Measurements from ENCODE around the gene NIPAL1.

The NIPAL1 gene

GRCh38 chr4:48015216-48015615, 1.4 kb upstream of the NIPAL1 start:
- H3K4me3 ChIP-seq (ENCODE audit: low read depth, low read length), result no peak overlapping the region

DNA sequence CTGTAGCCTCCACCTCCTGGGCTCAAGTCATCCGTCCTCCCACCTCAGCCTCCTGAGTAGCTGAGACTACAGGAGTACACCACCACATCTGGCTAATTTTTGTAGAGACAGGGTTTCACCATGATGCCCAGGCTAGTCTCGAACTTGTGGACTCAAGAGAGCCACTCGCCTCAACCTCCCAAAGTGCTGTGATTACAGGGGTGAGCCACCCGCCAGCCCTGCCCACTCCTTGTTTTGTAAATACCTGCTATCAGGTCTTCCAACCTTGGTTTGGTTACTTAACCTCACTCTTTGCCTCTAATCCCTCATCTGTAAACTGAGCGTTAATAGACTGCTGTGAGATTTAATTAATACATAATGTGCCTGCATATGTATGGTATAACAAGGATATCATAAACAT, 894 bp upstream of the NIPAL1 start:
- no peak for TF ChIP-seq CTCF (IDR thresholded peaks at IDR 0.05; ENCODE audit: borderline replicate concordance, insufficient read depth, low read depth, low read length)
- H3K4me3 ChIP-seq (ENCODE audit: low read depth, low read length), result no peak overlapping the region

More at GRCh38 chr4:48015216-48015615, 1.4 kb upstream of the NIPAL1 start:
- no peak for TF ChIP-seq CTCF (IDR thresholded peaks at IDR 0.05; ENCODE audit: borderline replicate concordance, insufficient read depth, low read depth, low read length)

DNA sequence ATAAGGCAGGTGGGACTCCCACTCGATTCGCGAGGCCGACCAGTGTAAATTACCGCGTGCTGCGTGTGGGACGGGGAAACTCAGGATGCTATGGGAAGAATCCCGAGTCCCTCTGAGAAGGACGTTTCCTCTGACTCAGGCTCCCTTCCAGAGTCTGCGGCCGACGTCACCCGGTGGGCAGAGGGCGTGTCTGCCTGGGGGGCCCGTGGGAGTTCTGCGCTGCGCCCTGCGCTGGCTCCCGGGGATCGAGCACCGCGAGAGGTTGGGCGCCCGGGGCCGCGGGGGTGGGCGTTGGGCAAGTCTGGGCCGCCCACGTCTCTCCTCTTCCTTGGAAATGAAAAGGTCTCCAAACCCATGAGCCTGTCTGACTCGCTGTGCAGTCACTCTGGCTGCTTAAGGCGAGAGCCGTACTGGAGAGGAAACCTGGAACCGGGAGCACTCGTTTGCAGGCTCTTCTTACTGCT, 568 bp downstream of the NIPAL1 start:
- H3K4me3 ChIP-seq (ENCODE audit: low read depth, low read length), result peak overlapping the region; percentile 68
- TF ChIP-seq CTCF (IDR thresholded peaks at IDR 0.05; ENCODE audit: borderline replicate concordance, insufficient read depth, low read depth, low read length), result no peak

GRCh38 chr4:48018112-48018511, 1.5 kb downstream of the NIPAL1 start:
- H3K4me3 ChIP-seq (ENCODE audit: low read depth, low read length), result no peak overlapping the region
- no peak for TF ChIP-seq CTCF (IDR thresholded peaks at IDR 0.05; ENCODE audit: borderline replicate concordance, insufficient read depth, low read depth, low read length)

DNA sequence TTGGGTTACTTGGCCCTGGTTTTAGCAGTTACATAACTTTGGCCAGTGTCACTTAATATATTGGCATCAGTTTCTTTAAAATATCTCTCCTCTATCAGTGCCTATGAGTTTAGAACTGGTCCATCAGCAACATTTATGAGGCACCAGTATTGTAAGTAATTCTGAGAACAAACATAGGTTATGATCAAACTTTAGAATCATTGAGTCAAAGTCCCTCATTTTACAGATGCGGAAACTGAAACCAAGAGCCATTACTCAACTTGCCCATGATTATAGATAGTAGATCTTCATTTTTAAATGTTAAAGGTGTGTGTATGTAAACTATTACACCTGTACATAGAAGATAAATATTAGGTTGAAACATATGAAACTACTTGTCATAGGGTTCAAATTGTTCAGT, 4.5 kb downstream of the NIPAL1 start:
- no peak overlapping the region for H3K4me3 ChIP-seq (ENCODE audit: low read depth, low read length)
- no peak for TF ChIP-seq CTCF (IDR thresholded peaks at IDR 0.05; ENCODE audit: borderline replicate concordance, insufficient read depth, low read depth, low read length)

- no peak for TF ChIP-seq CTCF (IDR thresholded peaks at IDR 0.05; ENCODE audit: borderline replicate concordance, insufficient read depth, low read depth, low read length)
- H3K4me3 ChIP-seq (ENCODE audit: low read depth, low read length), result no peak overlapping the region
These were observed 5.7 kb downstream of the NIPAL1 start for GRCh38 chr4:48022192-48022799.

DNA sequence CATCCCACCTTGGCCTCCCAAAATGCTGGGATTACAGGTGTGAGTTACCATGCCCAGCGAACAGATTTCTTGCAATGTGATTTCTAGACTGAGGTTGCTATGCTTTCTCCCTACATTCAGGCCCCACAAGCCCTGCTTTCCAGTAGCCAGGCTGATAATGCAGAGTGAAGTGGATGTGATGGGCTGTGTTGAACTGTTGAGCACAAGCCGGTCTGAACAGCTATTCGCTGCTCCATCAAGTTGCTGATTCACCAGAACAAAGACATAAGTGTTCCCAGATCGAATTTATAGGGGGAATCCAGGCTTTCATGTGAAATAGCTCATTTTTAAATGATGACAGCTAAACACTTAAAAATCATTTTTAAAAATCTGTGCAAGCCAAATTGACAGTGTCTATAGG, 8.0 kb downstream of the NIPAL1 start:
- H3K4me3 ChIP-seq (ENCODE audit: low read depth, low read length), result no peak overlapping the region
- no peak for TF ChIP-seq CTCF (IDR thresholded peaks at IDR 0.05; ENCODE audit: borderline replicate concordance, insufficient read depth, low read depth, low read length)

Data from GM12875 (cell line).